Nephron progenitor cell (in vitro differentiated cells): ENCODE data around the gene MAST2.
A peak's percentile ranks its signal among the peaks of the same experiment; 100 is the strongest.

ENCODE experiments used
- DNase-seq: peaks from one replicate; pipeline ENCODE4 v3.0.0; 2021
- H3K27ac Mint-ChIP-seq: 2 replicates; pipeline ENCODE4 v1.8.0; 2021; ENCODE audit warnings: mild to moderate bottlenecking, moderate library complexity, mixed read lengths
- H3K27me3 Mint-ChIP-seq: 2 replicates; pipeline ENCODE4 v1.8.0; 2021; ENCODE audit warnings: mild to moderate bottlenecking, low read depth, mixed read lengths; ENCODE audit not compliant: poor library complexity
- H3K36me3 Mint-ChIP-seq: 2 replicates; pipeline ENCODE4 v1.8.0; 2021; ENCODE audit warnings: low read depth, mixed read lengths
- H3K4me1 Mint-ChIP-seq: 2 replicates; pipeline ENCODE4 v1.8.0; 2021; ENCODE audit warnings: mixed read lengths
- H3K4me3 Mint-ChIP-seq: 2 replicates; pipeline ENCODE4 v1.8.0; 2021; ENCODE audit warnings: mild to moderate bottlenecking, moderate library complexity, mixed read lengths
- H3K9me3 Mint-ChIP-seq: 2 replicates; pipeline ENCODE4 v1.8.0; 2021; ENCODE audit warnings: mild to moderate bottlenecking, moderate library complexity, mixed read lengths
- CTCF ChIP-seq: fragments of 200-600 bp; sonication (generic); IDR thresholded peaks from 2 replicates; pipeline ENCODE4 v1.5.0; 2021; ENCODE audit warnings: antibody characterized with exemption

MAST2 gene

DNA sequence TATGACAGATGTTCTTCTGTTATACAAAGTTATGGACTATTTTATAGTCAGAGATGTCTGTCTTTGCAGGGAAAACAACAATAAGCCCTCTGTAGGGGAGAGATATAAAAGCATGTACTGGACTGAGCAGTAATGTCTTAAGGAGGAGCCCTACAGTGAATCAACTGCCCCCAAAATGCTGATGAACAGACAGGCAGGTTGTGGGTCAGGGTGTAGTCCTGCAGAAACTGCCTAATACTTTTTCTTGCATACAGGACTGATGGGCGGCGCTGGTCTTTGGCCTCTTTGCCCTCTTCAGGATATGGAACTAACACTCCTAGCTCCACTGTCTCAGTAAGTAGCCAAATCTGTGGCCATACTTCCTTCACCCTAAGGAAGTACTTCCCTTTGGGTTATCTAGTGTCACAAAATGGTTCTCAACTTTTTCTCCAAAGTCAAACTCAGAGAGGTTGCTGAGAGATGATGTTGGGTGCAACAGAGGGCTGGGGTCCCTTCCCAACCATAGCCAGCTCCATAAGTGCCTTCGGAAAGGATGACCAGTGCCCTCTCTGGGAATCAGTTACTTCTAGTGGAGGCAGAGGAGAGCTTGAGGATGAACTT lies 199.2 kb downstream of the MAST2 start:
- no peak overlapping the region for H3K27ac Mint-ChIP-seq
- no peaks in the 10 kb centered on the region for H3K9me3 Mint-ChIP-seq
- H3K4me1 Mint-ChIP-seq, result peaks cover 5% of the 10 kb centered on the region
- no peak overlapping the region for H3K4me3 Mint-ChIP-seq
- H3K27me3 Mint-ChIP-seq, result no peaks in the 10 kb centered on the region
- DNase-seq, result no peak
- TF ChIP-seq CTCF, result no peak
- peaks cover 35% of the 10 kb centered on the region for H3K36me3 Mint-ChIP-seq

DNA sequence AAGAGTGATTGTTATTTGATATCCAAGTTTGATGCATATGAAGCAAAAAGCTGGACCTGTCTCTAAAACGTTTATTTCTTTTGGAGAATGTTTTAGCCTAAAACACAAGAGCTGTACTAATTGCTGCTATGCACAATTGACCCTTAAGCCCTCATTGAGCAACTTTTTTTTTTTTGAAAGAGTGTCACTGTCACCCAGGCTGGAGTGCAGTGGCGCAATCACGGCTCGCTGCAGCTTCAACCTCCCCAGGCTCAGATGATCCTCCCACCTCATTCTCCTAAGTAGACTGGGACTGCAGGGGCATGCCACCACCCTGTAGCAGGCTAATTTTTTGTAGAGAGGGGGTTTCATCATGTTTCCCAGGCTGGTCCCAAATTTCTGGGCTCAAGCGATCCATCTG lies 199.9 kb downstream of the MAST2 start:
- H3K27ac Mint-ChIP-seq, result no peak overlapping the region
- H3K4me1 Mint-ChIP-seq, result peaks cover 5% of the 10 kb centered on the region
- H3K9me3 Mint-ChIP-seq, result no peaks in the 10 kb centered on the region
- no peak overlapping the region for H3K4me3 Mint-ChIP-seq
- DNase-seq, result no peak
- H3K27me3 Mint-ChIP-seq, result no peaks in the 10 kb centered on the region
- TF ChIP-seq CTCF, result no peak
- H3K36me3 Mint-ChIP-seq, result peaks cover 42% of the 10 kb centered on the region

DNA sequence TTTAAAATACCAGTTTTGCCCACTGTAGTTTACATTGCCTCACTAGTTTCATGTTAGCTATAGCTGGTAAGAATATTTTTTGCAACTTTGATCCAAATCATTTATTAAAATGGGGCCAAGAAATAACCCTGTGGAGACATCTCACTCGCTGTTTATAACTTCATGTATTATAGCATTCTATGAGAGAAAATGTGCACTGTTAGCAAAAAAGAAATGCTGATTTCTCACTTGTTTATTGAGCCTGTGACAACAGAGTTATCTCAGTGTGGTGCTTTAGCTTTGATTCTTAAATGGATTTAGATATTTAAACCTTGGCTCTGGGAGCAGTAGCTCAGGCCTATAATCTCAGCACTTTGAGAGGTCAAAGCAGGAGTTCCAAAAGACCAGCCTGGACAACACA lies 201.1 kb downstream of the MAST2 start:
- Mint-ChIP-seq H3K36me3 (peaks cover 48% of the 10 kb centered on the region), H3K9me3 (no peaks in the 10 kb centered on the region), H3K4me3 (no peak overlapping the region), H3K27me3 (no peaks in the 10 kb centered on the region), H3K27ac (peak overlapping the region; percentile 29), H3K4me1 (peaks cover 5% of the 10 kb centered on the region)
- no peak for TF ChIP-seq CTCF
- no peak for DNase-seq

DNA sequence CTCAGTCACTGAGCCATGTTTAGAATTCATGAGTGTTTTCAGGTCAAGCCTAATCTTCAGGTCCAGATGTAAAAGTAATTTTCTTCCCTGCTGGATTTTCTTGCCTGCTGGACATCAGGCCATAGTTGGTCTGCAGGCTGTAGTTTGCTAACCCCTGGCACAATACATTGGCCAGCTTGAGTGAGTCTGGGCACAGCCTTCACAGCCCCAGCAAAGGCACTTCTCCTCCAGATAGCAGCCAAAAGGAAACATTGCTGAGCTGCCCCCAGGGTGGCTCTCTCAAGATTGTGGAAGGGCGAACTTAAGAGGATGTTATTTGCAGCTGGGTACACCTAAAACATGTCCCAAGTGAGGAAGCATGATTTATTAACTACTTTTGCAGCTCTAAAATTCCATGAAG lies 202.2 kb downstream of the MAST2 start:
- Mint-ChIP-seq H3K4me3 (no peak overlapping the region), H3K4me1 (peaks cover 5% of the 10 kb centered on the region), H3K9me3 (no peaks in the 10 kb centered on the region), H3K27ac (peak overlapping the region; percentile 64), H3K27me3 (no peaks in the 10 kb centered on the region), H3K36me3 (peaks cover 49% of the 10 kb centered on the region)
- DNase-seq, result no peak
- TF ChIP-seq CTCF, result no peak

DNA sequence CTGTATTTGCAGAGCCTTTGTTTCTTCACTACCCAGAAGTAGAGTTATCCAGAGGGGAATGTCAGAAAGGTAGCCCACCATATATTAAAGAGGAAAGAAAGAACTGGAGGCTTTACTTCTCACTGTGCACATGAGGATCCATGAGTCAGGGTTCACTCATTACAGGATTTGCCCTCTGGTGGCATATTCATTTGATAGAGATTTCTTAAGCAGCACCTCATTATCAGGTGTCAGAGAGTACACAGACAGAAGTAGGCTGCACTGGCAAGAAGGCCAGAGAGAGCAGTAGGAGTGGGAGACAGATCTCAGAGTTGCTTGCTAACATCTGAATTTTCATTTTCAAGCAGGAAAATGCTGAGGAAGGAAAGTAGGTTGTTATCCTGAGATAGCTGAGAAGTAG lies 205.2 kb downstream of the MAST2 start:
- Mint-ChIP-seq H3K36me3 (peaks cover 73% of the 10 kb centered on the region), H3K9me3 (peaks cover 5% of the 10 kb centered on the region), H3K4me1 (no peaks in the 10 kb centered on the region), H3K27me3 (no peaks in the 10 kb centered on the region), H3K27ac (no peak overlapping the region), H3K4me3 (no peak overlapping the region)
- no peak for DNase-seq
- no peak for TF ChIP-seq CTCF

DNA sequence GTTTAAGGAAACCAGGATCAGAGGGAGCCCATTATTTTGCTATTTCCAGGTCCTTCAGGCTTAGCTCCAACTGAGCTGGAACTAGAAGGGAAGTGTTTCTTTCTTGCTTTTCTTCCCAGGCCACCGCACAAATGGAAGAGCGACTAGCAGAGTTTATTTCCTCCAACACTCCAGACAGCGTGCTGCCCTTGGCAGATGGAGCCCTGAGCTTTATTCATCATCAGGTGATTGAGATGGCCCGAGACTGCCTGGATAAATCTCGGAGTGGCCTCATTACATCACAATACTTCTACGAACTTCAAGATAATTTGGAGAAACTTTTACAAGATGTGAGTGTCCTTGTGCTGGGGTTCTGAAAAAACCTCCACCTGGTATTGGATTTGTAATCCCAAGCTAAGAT lies 207.2 kb downstream of the MAST2 start:
- peak overlapping the region; percentile 64 for H3K27ac Mint-ChIP-seq
- no peak for DNase-seq
- H3K4me3 Mint-ChIP-seq, result no peak overlapping the region
- H3K9me3 Mint-ChIP-seq, result peaks cover 17% of the 10 kb centered on the region
- no peak for TF ChIP-seq CTCF
- H3K4me1 Mint-ChIP-seq, result no peaks in the 10 kb centered on the region
- H3K36me3 Mint-ChIP-seq, result peaks cover 79% of the 10 kb centered on the region
- no peaks in the 10 kb centered on the region for H3K27me3 Mint-ChIP-seq
